Measurements from ENCODE around the gene CREBRF. TPM values are rescaled to one million over a fixed set of nuclear protein-coding genes. Genes with fewer than 3 reads are reported as not detected.
A peak's percentile ranks its signal among the peaks of the same experiment; 100 is the strongest.

The CREBRF gene
- total and polyA plus RNA-seq, 4 donors, result 2.0 to 12.0 (median 7.7) TPM

DNA sequence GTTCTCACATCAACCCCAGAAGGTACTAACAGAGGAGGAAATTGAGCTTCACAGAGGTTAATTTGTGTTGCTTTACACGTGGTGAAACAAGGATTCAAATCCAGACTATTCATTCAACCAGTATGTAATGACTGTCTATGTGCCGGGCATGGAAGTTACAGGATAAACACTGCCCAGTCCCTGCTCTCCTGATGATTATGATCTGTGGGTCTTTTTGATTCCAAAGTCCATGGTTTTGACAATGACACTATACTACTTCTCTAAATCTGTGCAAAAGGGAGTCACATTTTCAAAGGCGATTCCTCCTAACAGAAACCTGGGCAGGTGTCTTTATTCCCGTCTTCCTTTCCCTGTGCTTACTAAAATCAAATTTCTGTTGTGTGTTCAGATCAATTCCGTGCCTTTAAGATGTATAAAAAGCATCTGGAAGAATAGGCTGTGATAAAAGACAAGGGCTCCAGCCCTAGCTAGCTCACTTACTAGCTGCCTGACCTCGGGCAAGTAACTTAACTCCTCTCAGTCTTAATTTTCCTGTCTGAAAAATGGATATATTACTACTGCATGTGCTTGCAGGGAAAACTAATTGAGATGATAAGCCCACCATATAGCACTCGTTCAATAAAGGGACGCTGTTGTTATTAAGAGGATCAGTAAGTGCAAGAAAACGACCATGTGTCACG is 970 bp upstream of the CREBRF start:
- H3K9ac ChIP-seq (ENCODE audit: low read depth in 1 of 2, low read length in 2 of 2), result peak overlapping the region; percentile 3 to 55
- no peaks in the 10 kb centered on the region for H3K27me3 ChIP-seq (ENCODE audit: control insufficient read depth in 4 of 4, insufficient read depth in 4 of 4, low read length in 3 of 4)
- TF ChIP-seq, protein P1, sequence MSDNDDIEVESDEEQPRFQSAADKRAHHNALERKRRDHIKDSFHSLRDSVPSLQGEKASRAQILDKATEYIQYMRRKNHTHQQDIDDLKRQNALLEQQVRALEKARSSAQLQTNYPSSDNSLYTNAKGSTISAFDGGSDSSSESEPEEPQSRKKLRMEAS (IDR thresholded peaks at IDR 0.05), result no peak
- TF ChIP-seq EGR1 (IDR thresholded peaks at IDR 0.05; ENCODE audit: low read depth in 2 of 2) (no peak), HNF4G (IDR thresholded peaks at IDR 0.05) (no peak), RXRA (IDR thresholded peaks at IDR 0.05) (no peak), YY1 (IDR thresholded peaks at IDR 0.05) (no peak), FOXA1 (IDR thresholded peaks at IDR 0.05) (no peak), TAF1 (conservative IDR thresholded peaks at IDR 0.05) (no peak), JUND (IDR thresholded peaks at IDR 0.05) (no peak), SP1 (IDR thresholded peaks at IDR 0.05) (no peak), NR2F2 (IDR thresholded peaks at IDR 0.05) (no peak), HNF4A (conservative IDR thresholded peaks at IDR 0.05) (no peak)
- TF ChIP-seq, protein P2, sequence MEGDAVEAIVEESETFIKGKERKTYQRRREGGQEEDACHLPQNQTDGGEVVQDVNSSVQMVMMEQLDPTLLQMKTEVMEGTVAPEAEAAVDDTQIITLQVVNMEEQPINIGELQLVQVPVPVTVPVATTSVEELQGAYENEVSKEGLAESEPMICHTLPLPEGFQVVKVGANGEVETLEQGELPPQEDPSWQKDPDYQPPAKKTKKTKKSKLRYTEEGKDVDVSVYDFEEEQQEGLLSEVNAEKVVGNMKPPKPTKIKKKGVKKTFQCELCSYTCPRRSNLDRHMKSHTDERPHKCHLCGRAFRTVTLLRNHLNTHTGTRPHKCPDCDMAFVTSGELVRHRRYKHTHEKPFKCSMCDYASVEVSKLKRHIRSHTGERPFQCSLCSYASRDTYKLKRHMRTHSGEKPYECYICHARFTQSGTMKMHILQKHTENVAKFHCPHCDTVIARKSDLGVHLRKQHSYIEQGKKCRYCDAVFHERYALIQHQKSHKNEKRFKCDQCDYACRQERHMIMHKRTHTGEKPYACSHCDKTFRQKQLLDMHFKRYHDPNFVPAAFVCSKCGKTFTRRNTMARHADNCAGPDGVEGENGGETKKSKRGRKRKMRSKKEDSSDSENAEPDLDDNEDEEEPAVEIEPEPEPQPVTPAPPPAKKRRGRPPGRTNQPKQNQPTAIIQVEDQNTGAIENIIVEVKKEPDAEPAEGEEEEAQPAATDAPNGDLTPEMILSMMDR (IDR thresholded peaks at IDR 0.05; ENCODE audit: low read depth, low read length, missing input control), result no peak
- TF ChIP-seq, protein P3, sequence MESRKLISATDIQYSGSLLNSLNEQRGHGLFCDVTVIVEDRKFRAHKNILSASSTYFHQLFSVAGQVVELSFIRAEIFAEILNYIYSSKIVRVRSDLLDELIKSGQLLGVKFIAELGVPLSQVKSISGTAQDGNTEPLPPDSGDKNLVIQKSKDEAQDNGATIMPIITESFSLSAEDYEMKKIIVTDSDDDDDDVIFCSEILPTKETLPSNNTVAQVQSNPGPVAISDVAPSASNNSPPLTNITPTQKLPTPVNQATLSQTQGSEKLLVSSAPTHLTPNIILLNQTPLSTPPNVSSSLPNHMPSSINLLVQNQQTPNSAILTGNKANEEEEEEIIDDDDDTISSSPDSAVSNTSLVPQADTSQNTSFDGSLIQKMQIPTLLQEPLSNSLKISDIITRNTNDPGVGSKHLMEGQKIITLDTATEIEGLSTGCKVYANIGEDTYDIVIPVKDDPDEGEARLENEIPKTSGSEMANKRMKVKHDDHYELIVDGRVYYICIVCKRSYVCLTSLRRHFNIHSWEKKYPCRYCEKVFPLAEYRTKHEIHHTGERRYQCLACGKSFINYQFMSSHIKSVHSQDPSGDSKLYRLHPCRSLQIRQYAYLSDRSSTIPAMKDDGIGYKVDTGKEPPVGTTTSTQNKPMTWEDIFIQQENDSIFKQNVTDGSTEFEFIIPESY (IDR thresholded peaks at IDR 0.05), result no peak
- TF ChIP-seq, protein P4, sequence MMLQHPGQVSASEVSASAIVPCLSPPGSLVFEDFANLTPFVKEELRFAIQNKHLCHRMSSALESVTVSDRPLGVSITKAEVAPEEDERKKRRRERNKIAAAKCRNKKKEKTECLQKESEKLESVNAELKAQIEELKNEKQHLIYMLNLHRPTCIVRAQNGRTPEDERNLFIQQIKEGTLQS (IDR thresholded peaks at IDR 0.05), result no peak
- TF ChIP-seq, protein P5, sequence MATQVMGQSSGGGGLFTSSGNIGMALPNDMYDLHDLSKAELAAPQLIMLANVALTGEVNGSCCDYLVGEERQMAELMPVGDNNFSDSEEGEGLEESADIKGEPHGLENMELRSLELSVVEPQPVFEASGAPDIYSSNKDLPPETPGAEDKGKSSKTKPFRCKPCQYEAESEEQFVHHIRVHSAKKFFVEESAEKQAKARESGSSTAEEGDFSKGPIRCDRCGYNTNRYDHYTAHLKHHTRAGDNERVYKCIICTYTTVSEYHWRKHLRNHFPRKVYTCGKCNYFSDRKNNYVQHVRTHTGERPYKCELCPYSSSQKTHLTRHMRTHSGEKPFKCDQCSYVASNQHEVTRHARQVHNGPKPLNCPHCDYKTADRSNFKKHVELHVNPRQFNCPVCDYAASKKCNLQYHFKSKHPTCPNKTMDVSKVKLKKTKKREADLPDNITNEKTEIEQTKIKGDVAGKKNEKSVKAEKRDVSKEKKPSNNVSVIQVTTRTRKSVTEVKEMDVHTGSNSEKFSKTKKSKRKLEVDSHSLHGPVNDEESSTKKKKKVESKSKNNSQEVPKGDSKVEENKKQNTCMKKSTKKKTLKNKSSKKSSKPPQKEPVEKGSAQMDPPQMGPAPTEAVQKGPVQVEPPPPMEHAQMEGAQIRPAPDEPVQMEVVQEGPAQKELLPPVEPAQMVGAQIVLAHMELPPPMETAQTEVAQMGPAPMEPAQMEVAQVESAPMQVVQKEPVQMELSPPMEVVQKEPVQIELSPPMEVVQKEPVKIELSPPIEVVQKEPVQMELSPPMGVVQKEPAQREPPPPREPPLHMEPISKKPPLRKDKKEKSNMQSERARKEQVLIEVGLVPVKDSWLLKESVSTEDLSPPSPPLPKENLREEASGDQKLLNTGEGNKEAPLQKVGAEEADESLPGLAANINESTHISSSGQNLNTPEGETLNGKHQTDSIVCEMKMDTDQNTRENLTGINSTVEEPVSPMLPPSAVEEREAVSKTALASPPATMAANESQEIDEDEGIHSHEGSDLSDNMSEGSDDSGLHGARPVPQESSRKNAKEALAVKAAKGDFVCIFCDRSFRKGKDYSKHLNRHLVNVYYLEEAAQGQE (IDR thresholded peaks at IDR 0.05), result no peak
- peak overlapping the region; percentile 84 to 98 (median 86) for H3K4me3 ChIP-seq (ENCODE audit: low read depth in 1 of 3, low read length in 3 of 3)
- H3K9me3 ChIP-seq (ENCODE audit: control insufficient read depth in 4 of 4, low read length in 3 of 4), result no peaks in the 10 kb centered on the region
- H3K27ac ChIP-seq (ENCODE audit: low read depth in 1 of 2, low read length in 2 of 2), result peak overlapping the region in 1 of 2 donors; percentile 99
- WGBS, result 20% methylated on average over 10 of the region's 10 CpGs
- peaks cover 1 to 21% (median 16%) of the 10 kb centered on the region in 4 donors for H3K4me1 ChIP-seq (ENCODE audit: control insufficient read depth in 4 of 4, insufficient read depth in 4 of 4, low read length in 3 of 4)
- no peak for DNase-seq (ENCODE audit: low spot score)
- no peaks in the 10 kb centered on the region for H3K36me3 ChIP-seq (ENCODE audit: control insufficient read depth in 4 of 4, insufficient read depth in 3 of 4, low read depth in 1 of 4, low read length in 3 of 4)

DNA sequence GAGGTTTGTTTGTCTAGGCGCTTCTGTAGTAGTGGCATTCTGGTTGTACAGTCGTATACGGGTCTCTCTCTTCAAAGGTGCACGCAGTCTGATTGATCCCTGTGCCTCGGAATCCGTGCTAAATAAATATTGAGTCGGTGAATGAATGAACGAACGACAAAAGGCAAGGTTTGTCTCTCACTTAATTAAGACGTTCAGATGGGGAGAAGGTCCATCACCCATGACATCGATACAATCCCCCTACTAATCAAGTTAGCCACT is 500 bp upstream of the CREBRF start:
- Histone ChIP-seq H3K4me1 (ENCODE audit: control insufficient read depth in 4 of 4, insufficient read depth in 4 of 4, low read length in 3 of 4) (peaks cover 1 to 21% (median 16%) of the 10 kb centered on the region in 4 donors), H3K9me3 (ENCODE audit: control insufficient read depth in 4 of 4, low read length in 3 of 4) (no peaks in the 10 kb centered on the region), H3K36me3 (ENCODE audit: control insufficient read depth in 4 of 4, insufficient read depth in 3 of 4, low read depth in 1 of 4, low read length in 3 of 4) (no peaks in the 10 kb centered on the region), H3K9ac (ENCODE audit: low read depth in 1 of 2, low read length in 2 of 2) (peak overlapping the region; percentile 3 to 55), H3K27ac (ENCODE audit: low read depth in 1 of 2, low read length in 2 of 2) (peak overlapping the region; percentile 48 to 99), H3K27me3 (ENCODE audit: control insufficient read depth in 4 of 4, insufficient read depth in 4 of 4, low read length in 3 of 4) (no peaks in the 10 kb centered on the region), H3K4me3 (ENCODE audit: low read depth in 1 of 3, low read length in 3 of 3) (peak overlapping the region; percentile 84 to 98 (median 86))
- WGBS, result under 1% methylated on average over 11 of the region's 11 CpGs
- DNase-seq (ENCODE audit: low spot score), result no peak
- TF ChIP-seq EGR1 (IDR thresholded peaks at IDR 0.05; ENCODE audit: low read depth in 2 of 2) (no peak), JUND (IDR thresholded peaks at IDR 0.05) (no peak), SP1 (IDR thresholded peaks at IDR 0.05) (no peak), HNF4A (conservative IDR thresholded peaks at IDR 0.05) (no peak), TAF1 (conservative IDR thresholded peaks at IDR 0.05) (no peak), RXRA (IDR thresholded peaks at IDR 0.05) (no peak), FOXA1 (IDR thresholded peaks at IDR 0.05) (no peak), HNF4G (IDR thresholded peaks at IDR 0.05) (no peak), NR2F2 (IDR thresholded peaks at IDR 0.05) (no peak), YY1 (IDR thresholded peaks at IDR 0.05) (no peak), RAD21 (IDR thresholded peaks at IDR 0.05) (no peak)
- TF ChIP-seq, protein P1 (IDR thresholded peaks at IDR 0.05), result no peak
- TF ChIP-seq, protein P2 (IDR thresholded peaks at IDR 0.05; ENCODE audit: low read depth, low read length, missing input control), result no peak
- TF ChIP-seq, protein P4 (IDR thresholded peaks at IDR 0.05), result no peak
- TF ChIP-seq, protein P3 (IDR thresholded peaks at IDR 0.05), result no peak
